ENCODE results near the gene HID1. TPM values are rescaled to one million over a fixed set of nuclear protein-coding genes. Genes with fewer than 3 reads are reported as not detected.

Gene HID1
- total and polyA plus RNA-seq, 2 of the 4 experiments (the other 2 are of a cell fraction): 0.18 to 1.7 TPM

GRCh38 chr17:74925242-74925641 is 47.3 kb downstream of the HID1 start:
- H3K36me3 ChIP-seq (ENCODE audit: control insufficient read depth, insufficient read depth, low read length): no peaks in the 10 kb centered on the region
- no peaks in the 10 kb centered on the region for H3K9me1 ChIP-seq (ENCODE audit: insufficient read depth, low read length)
- no peak overlapping the region for H3K18ac ChIP-seq (ENCODE audit: low read depth, low read length)
- no peak overlapping the region for H2BK20ac ChIP-seq (ENCODE audit: low read depth, low read length)
- in situ Hi-C loops (cut with MboI; ENCODE audit: low sequenced_read_pairs) (no loop called here), intact Hi-C loops (cut with micrococcal nuclease) (no loop called here), dilution Hi-C loops (cut with HindIII; ENCODE audit: low sequenced_read_pairs, unreplicated experiment) (no loop called here)
- POLR2A ChIA-PET (ENCODE audit: unreplicated experiment): no interaction called here
- no peak overlapping the region for H3K9ac ChIP-seq (ENCODE audit: low read depth, low read length)
- no peak overlapping the region for H4K5ac ChIP-seq (ENCODE audit: low read depth, low read length)
- no peak overlapping the region for H3K4me3 ChIP-seq (ENCODE audit: insufficient read depth, low read depth, low read length)
- H2AFZ ChIP-seq (replicated peaks; ENCODE audit: low read length, poor library complexity): no peak overlapping the region
- H2AK9ac ChIP-seq (replicated peaks; ENCODE audit: low read depth, low read length, poor library complexity): no peak overlapping the region
- no peak overlapping the region for H2AK5ac ChIP-seq (ENCODE audit: low read depth, low read length)
- H4K91ac ChIP-seq (ENCODE audit: insufficient read depth, low read depth, low read length): no peak overlapping the region
- peaks cover 81% of the 10 kb centered on the region for H3K27me3 ChIP-seq (ENCODE audit: control insufficient read depth, insufficient read depth, low read length)
- no peaks in the 10 kb centered on the region for H3K79me1 ChIP-seq (ENCODE audit: low read depth in 1 of 2, low read length in 2 of 2)
- H4K20me1 ChIP-seq (ENCODE audit: insufficient read depth, low read length): no peaks in the 10 kb centered on the region
- H3K9me3 ChIP-seq (ENCODE audit: control insufficient read depth, insufficient read depth, low read length): no peaks in the 10 kb centered on the region
- no peak for DNase-seq
- no peak overlapping the region for H2BK120ac ChIP-seq (ENCODE audit: low read depth, low read length)
- BruUV-seq (replicated peaks): no TSS peak
- no peaks in the 10 kb centered on the region for H3K4me1 ChIP-seq (ENCODE audit: control insufficient read depth, insufficient read depth, low read length)
- H4K8ac ChIP-seq (ENCODE audit: low read depth in 2 of 2, low read length in 2 of 2): no peak overlapping the region
- no peak overlapping the region for H3K14ac ChIP-seq (replicated peaks; ENCODE audit: low read depth, low read length)
- no peak overlapping the region for H3K56ac ChIP-seq (ENCODE audit: extremely low read depth, insufficient read depth, low read length)
- no peak overlapping the region for H3K4me2 ChIP-seq (ENCODE audit: low read depth, low read length)
- no peak overlapping the region for H3K27ac ChIP-seq (ENCODE audit: insufficient read depth, low read length)
- no peak for TF ChIP-seq BHLHE40 (IDR thresholded peaks at IDR 0.05; ENCODE audit: low read depth, low read length)
- no peak for TF ChIP-seq FOS (IDR thresholded peaks at IDR 0.05; ENCODE audit: low read depth, low read length)
- TF ChIP-seq RCOR1 (IDR thresholded peaks at IDR 0.05; ENCODE audit: insufficient replicate concordance, low read length): no peak
- TF ChIP-seq CEBPB (IDR thresholded peaks at IDR 0.05; ENCODE audit: low read depth, low read length): no peak
- TF ChIP-seq, protein P1, sequence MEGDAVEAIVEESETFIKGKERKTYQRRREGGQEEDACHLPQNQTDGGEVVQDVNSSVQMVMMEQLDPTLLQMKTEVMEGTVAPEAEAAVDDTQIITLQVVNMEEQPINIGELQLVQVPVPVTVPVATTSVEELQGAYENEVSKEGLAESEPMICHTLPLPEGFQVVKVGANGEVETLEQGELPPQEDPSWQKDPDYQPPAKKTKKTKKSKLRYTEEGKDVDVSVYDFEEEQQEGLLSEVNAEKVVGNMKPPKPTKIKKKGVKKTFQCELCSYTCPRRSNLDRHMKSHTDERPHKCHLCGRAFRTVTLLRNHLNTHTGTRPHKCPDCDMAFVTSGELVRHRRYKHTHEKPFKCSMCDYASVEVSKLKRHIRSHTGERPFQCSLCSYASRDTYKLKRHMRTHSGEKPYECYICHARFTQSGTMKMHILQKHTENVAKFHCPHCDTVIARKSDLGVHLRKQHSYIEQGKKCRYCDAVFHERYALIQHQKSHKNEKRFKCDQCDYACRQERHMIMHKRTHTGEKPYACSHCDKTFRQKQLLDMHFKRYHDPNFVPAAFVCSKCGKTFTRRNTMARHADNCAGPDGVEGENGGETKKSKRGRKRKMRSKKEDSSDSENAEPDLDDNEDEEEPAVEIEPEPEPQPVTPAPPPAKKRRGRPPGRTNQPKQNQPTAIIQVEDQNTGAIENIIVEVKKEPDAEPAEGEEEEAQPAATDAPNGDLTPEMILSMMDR (conservative IDR thresholded peaks at IDR 0.05; ENCODE audit: low read depth, low read length): no peak
- TF ChIP-seq POLR2A (IDR thresholded peaks at IDR 0.05; ENCODE audit: low read depth, low read length): no peak
- no peak for TF ChIP-seq USF2 (IDR thresholded peaks at IDR 0.05; ENCODE audit: low read depth, low read length)
- TF ChIP-seq MAZ (IDR thresholded peaks at IDR 0.05; ENCODE audit: borderline replicate concordance, low read depth, low read length): no peak
- TF ChIP-seq CHD1 (IDR thresholded peaks at IDR 0.05; ENCODE audit: low read depth, low read length): no peak
- TF ChIP-seq MAFK (IDR thresholded peaks at IDR 0.05; ENCODE audit: low read depth, low read length): no peak
- TF ChIP-seq RAD21 (IDR thresholded peaks at IDR 0.05; ENCODE audit: low read length): no peak
- no peak for TF ChIP-seq RFX5 (IDR thresholded peaks at IDR 0.05; ENCODE audit: low read depth, low read length)
- no peak for TF ChIP-seq SMC3 (IDR thresholded peaks at IDR 0.05; ENCODE audit: low read depth, low read length)
- no peak for TF ChIP-seq MXI1 (IDR thresholded peaks at IDR 0.05; ENCODE audit: borderline replicate concordance, low read depth, low read length)
- H3K4ac ChIP-seq (ENCODE audit: low read depth, low read length): no peak overlapping the region
- no CpG with 5 or more reads among the region's 3 CpGs for WGBS, 2 experiments (ENCODE audit: extremely low coverage in 2 of 2, insufficient read length in 1 of 2)
- no peak for ATAC-seq (ENCODE audit: low read depth)
- no peak overlapping the region for H3K23ac ChIP-seq (ENCODE audit: low read depth, low read length)
- CTCF ChIA-PET: no interaction called here
- H2BK5ac ChIP-seq (ENCODE audit: low read depth, low read length, poor library complexity, severe bottlenecking): no peak overlapping the region
- H2BK15ac ChIP-seq (ENCODE audit: low read depth, low read length): no peak overlapping the region
